Right lobe of liver (tissue), 6 donors: Measurements from ENCODE around the gene SIDT2. TPM values are rescaled to one million over a fixed set of nuclear protein-coding genes. Genes with fewer than 3 reads are reported as not detected.

Source experiments
- ATAC-seq, 4 donors: fragments of 200-7000 bp; cut with Tn5 transposase; one replicate each; pipeline ENCODE4 v1.9.1; 2020; ENCODE audit warnings: mild to moderate bottlenecking in 4 of 4, moderate library complexity in 4 of 4
- DNase-seq, 3 donors: peaks; one replicate each; pipeline ENCODE4 v3.0.0-alpha.2; 2020
- H3K27ac ChIP-seq, 3 donors: fragments of 200-600 bp; one replicate each; pipeline ENCODE4 v1.8.0; 2022
- H3K27me3 ChIP-seq, 2 donors: fragments of 200-600 bp; one replicate each; pipeline ENCODE4 v1.8.0; 2022
- H3K36me3 ChIP-seq, 4 donors: fragments of 200-600 bp; sonication (generic) in 1 of 4; one replicate each; pipeline versions ENCODE4 v1.5.1 to v1.8.0; 2017 to 2022; ENCODE audit warnings: control low read depth in 1 of 4
- H3K4me1 ChIP-seq, 4 donors: fragments of 200-600 bp; sonication (generic) in 1 of 4; one replicate each; pipeline versions ENCODE4 v1.5.1 to v1.8.0; 2017 to 2022; ENCODE audit warnings: control low read depth in 1 of 4
- H3K4me3 ChIP-seq, 3 donors: fragments of 200-600 bp; one replicate each; pipeline ENCODE4 v1.8.0; 2022
- H3K9me3 ChIP-seq, 4 donors: fragments of 200-600 bp; sonication (generic) in 1 of 4; one replicate each; pipeline versions ENCODE4 v1.5.1 to v1.8.0; 2017 to 2022; ENCODE audit warnings: control low read depth in 1 of 4
- CTCF ChIP-seq, 4 donors: fragments of 200-600 bp in 3 of 4; fragments of 450-650 bp in 1 of 4; IDR thresholded peaks; one replicate each; pipeline versions ENCODE4 v1.5.1 to v1.8.0; 2016 to 2022; ENCODE audit warnings: antibody characterized with exemption in 4 of 4, mild to moderate bottlenecking in 2 of 4
- POLR2A ChIP-seq: fragments of 450-650 bp; IDR thresholded peaks from one replicate; pipeline ENCODE4 v1.6.1; 2017; ENCODE audit warnings: antibody characterized with exemption, mild to moderate bottlenecking
- WGBS: methylation state at CpG from one replicate; pipeline ENCODE4 v1.1.6; 2018; ENCODE audit warnings: low coverage, low lambda C conversion rate; ENCODE audit not compliant: insufficient coverage; ENCODE audit errors: missing lambda C conversion rate; 5-methylcytosine and 5-hydroxymethylcytosine counted together
- intact Hi-C, 2 donors: fragments of 100-400 bp; cut with DNase I; formaldehyde crosslinking; loops; one replicate each; pipeline versions ENCODE4 v1.11.2 to v1.14.1; 2022
- total RNA-seq, 6 experiments: library from RNA; depleted of rRNA in 2 of 6; stranded (reverse); fragments of >200 nt in 2 of 6; fragmentation: NEBNext Ultra II Directional in 3 of 6; extraction: Animal tissue kit (Norgen Biotek cat#: 25700) in 3 of 6; gene quantifications; one replicate each; pipeline versions ENCODE4 v1.1.0 to v1.2.4, GENCODE V29; 2016 to 2023
- donor health status: DM: no; HTN: yes; CAD: no.
- donor health status: DM: no; HTN: no; CAD: no.
- donor health status: DM: no; HTN: no; CAD: no.
- donor health status: DM: no; HTN: yes; CAD: no.
- donor health status: DM: no; HTN: yes; CAD: no.

The SIDT2 gene
- total RNA-seq, 6 experiments from 2014 or later = 24.6 to 49.9 (median 35.5) TPM

GRCh38 chr11:117199916-117200812 is 21.6 kb downstream of the SIDT2 start:
- H3K9me3 ChIP-seq = no peaks in the 10 kb centered on the region
- TF ChIP-seq POLR2A (no peak), CTCF (IDR thresholded peaks at IDR 0.05) (no peak)
- H3K36me3 ChIP-seq = peaks cover 0 to 18% (median 2%) of the 10 kb centered on the region in 4 donors
- H3K27me3 ChIP-seq = no peaks in the 10 kb centered on the region
- ATAC-seq (no peak), DNase-seq (peak in 1 of 3 donors; percentile 47)
- H3K27ac ChIP-seq = peak overlapping the region; percentile 56 to 69 (median 59)
- WGBS = 56% methylated on average over 8 of the region's 13 CpGs
- intact Hi-C loops = no loop called here
- peak overlapping the region; percentile 22 to 40 (median 31) for H3K4me3 ChIP-seq
- H3K4me1 ChIP-seq = no peaks in the 10 kb centered on the region

- peak in 1 of 3 donors; percentile 30 for DNase-seq
- Histone ChIP-seq H3K36me3 (peaks cover 0 to 10% (median 1%) of the 10 kb centered on the region in 4 donors), H3K27me3 (no peaks in the 10 kb centered on the region), H3K4me3 (peak overlapping the region; percentile 22 to 40 (median 31)), H3K4me1 (no peaks in the 10 kb centered on the region), H3K9me3 (no peaks in the 10 kb centered on the region), H3K27ac (peak overlapping the region in 2 of 3 donors; percentile 6 to 56)
- no peak for TF ChIP-seq CTCF (IDR thresholded peaks at IDR 0.05)
- no peak for TF ChIP-seq POLR2A
- 65% methylated on average over 7 of the region's 12 CpGs for WGBS
- no peak for ATAC-seq
- intact Hi-C loops = no loop called here
Observed at GRCh38 chr11:117200813-117201657, 22.5 kb downstream of the SIDT2 start.

GRCh38 chr11:117201658-117202305 is 23.2 kb downstream of the SIDT2 start:
- Histone ChIP-seq H3K4me1 (no peaks in the 10 kb centered on the region), H3K36me3 (peaks cover 0 to 9% (median 1%) of the 10 kb centered on the region in 4 donors), H3K4me3 (peak overlapping the region; percentile 22 to 40 (median 31)), H3K27ac (peak overlapping the region in 2 of 3 donors; percentile 6 to 29), H3K27me3 (no peaks in the 10 kb centered on the region), H3K9me3 (no peaks in the 10 kb centered on the region)
- intact Hi-C loops = no loop called here
- no peak for TF ChIP-seq POLR2A
- TF ChIP-seq CTCF (IDR thresholded peaks at IDR 0.05) = no peak
- ATAC-seq (no peak), DNase-seq (peak in 2 of 3 donors; percentile 44 to 51)
- no CpG with 5 or more reads among the region's 14 CpGs for WGBS

GRCh38 chr11:117202386-117203068 is 24.0 kb downstream of the SIDT2 start:
- ATAC-seq = no peak
- TF ChIP-seq POLR2A = no peak
- no peak for TF ChIP-seq CTCF (IDR thresholded peaks at IDR 0.05)
- H3K4me3 ChIP-seq = peak overlapping the region in 2 of 3 donors; percentile 22 to 40
- H3K9me3 ChIP-seq = no peaks in the 10 kb centered on the region
- H3K4me1 ChIP-seq = no peaks in the 10 kb centered on the region
- intact Hi-C loops = no loop called here
- peak in 1 of 3 donors; percentile 35 for DNase-seq
- WGBS = 72% methylated on average over 2 of the region's 7 CpGs
- H3K27me3 ChIP-seq = no peaks in the 10 kb centered on the region
- peak overlapping the region in 1 of 3 donors; percentile 29 for H3K27ac ChIP-seq
- peaks cover 0 to 9% (median 1%) of the 10 kb centered on the region in 4 donors for H3K36me3 ChIP-seq
